ENCODE data around the gene SALL4.

SALL4 gene

GRCh38 chr20:51830538-51830937 lies 28.2 kb upstream of the SALL4 start:
- Histone ChIP-seq H3K27ac (ENCODE audit: low read depth, low read length) (no peak overlapping the region), H2AK5ac (ENCODE audit: low read length) (no peak overlapping the region), H3K4me3 (ENCODE audit: low read depth, low read length) (no peak overlapping the region), H3K36me3 (ENCODE audit: control insufficient read depth in 1 of 2, insufficient read depth in 2 of 2, low read length in 2 of 2) (no peaks in the 10 kb centered on the region), H3K4me2 (ENCODE audit: low read length) (no peak overlapping the region), H2BK5ac (ENCODE audit: low read depth, low read length, poor library complexity) (no peak overlapping the region), H3K4ac (ENCODE audit: low read depth, low read length) (no peak overlapping the region), H2AFZ (ENCODE audit: insufficient read depth, low read length, poor library complexity) (no peak overlapping the region), H3K18ac (ENCODE audit: low read length) (no peak overlapping the region), H3K23ac (ENCODE audit: low read length) (no peak overlapping the region), H2BK12ac (ENCODE audit: low read length) (no peak overlapping the region), H3K9me3 (ENCODE audit: insufficient read depth, low read depth, low read length) (no peaks in the 10 kb centered on the region), H3K79me2 (ENCODE audit: control insufficient read depth, insufficient read depth, low read length, poor library complexity) (no peaks in the 10 kb centered on the region), H3K14ac (ENCODE audit: low read length) (no peak overlapping the region), H4K91ac (ENCODE audit: low read depth, low read length) (no peak overlapping the region), H4K8ac (ENCODE audit: low read depth, low read length) (no peak overlapping the region), H3K4me1 (ENCODE audit: control insufficient read depth in 1 of 2, insufficient read depth in 2 of 2, low read length in 2 of 2) (no peaks in the 10 kb centered on the region), H4K12ac (ENCODE audit: low read depth, low read length) (no peak overlapping the region), H2BK120ac (ENCODE audit: insufficient read depth, low read length, poor library complexity) (no peak overlapping the region), H3K9ac (ENCODE audit: low read length) (no peak overlapping the region), H3K79me1 (ENCODE audit: low read length) (no peaks in the 10 kb centered on the region), H3K27me3 (ENCODE audit: insufficient read depth, low read length) (no peaks in the 10 kb centered on the region)
- no CpG with 5 or more reads among the region's 7 CpGs for WGBS (ENCODE audit: extremely low coverage, insufficient coverage, insufficient read length)
- DNase-seq, result no peak

- H3K4ac ChIP-seq (ENCODE audit: low read depth, low read length), result no peak overlapping the region
- H3K36me3 ChIP-seq (ENCODE audit: control insufficient read depth in 1 of 2, insufficient read depth in 2 of 2, low read length in 2 of 2), result no peaks in the 10 kb centered on the region
- H3K27ac ChIP-seq (ENCODE audit: low read depth, low read length), result no peak overlapping the region
- H2AK5ac ChIP-seq (ENCODE audit: low read length), result no peak overlapping the region
- no peak overlapping the region for H2BK12ac ChIP-seq (ENCODE audit: low read length)
- no peaks in the 10 kb centered on the region for H3K9me3 ChIP-seq (ENCODE audit: insufficient read depth, low read depth, low read length)
- no peak overlapping the region for H4K12ac ChIP-seq (ENCODE audit: low read depth, low read length)
- no peak overlapping the region for H4K8ac ChIP-seq (ENCODE audit: low read depth, low read length)
- no CpG with 5 or more reads among the region's 7 CpGs for WGBS (ENCODE audit: extremely low coverage, insufficient coverage, insufficient read length)
- no peak overlapping the region for H2AFZ ChIP-seq (ENCODE audit: insufficient read depth, low read length, poor library complexity)
- no peak overlapping the region for H3K4me2 ChIP-seq (ENCODE audit: low read length)
- H3K18ac ChIP-seq (ENCODE audit: low read length), result no peak overlapping the region
- no peaks in the 10 kb centered on the region for H3K4me1 ChIP-seq (ENCODE audit: control insufficient read depth in 1 of 2, insufficient read depth in 2 of 2, low read length in 2 of 2)
- H4K91ac ChIP-seq (ENCODE audit: low read depth, low read length), result no peak overlapping the region
- no peaks in the 10 kb centered on the region for H3K79me1 ChIP-seq (ENCODE audit: low read length)
- H2BK120ac ChIP-seq (ENCODE audit: insufficient read depth, low read length, poor library complexity), result no peak overlapping the region
- H3K79me2 ChIP-seq (ENCODE audit: control insufficient read depth, insufficient read depth, low read length, poor library complexity), result no peaks in the 10 kb centered on the region
- DNase-seq, result no peak
- H3K23ac ChIP-seq (ENCODE audit: low read length), result no peak overlapping the region
- H3K27me3 ChIP-seq (ENCODE audit: insufficient read depth, low read length), result no peaks in the 10 kb centered on the region
- H3K9ac ChIP-seq (ENCODE audit: low read length), result no peak overlapping the region
- H3K14ac ChIP-seq (ENCODE audit: low read length), result no peak overlapping the region
- no peak overlapping the region for H3K4me3 ChIP-seq (ENCODE audit: low read depth, low read length)
- no peak overlapping the region for H2BK5ac ChIP-seq (ENCODE audit: low read depth, low read length, poor library complexity)
Measured at GRCh38 chr20:51828762-51829161, 26.4 kb upstream of the SALL4 start.

DNA sequence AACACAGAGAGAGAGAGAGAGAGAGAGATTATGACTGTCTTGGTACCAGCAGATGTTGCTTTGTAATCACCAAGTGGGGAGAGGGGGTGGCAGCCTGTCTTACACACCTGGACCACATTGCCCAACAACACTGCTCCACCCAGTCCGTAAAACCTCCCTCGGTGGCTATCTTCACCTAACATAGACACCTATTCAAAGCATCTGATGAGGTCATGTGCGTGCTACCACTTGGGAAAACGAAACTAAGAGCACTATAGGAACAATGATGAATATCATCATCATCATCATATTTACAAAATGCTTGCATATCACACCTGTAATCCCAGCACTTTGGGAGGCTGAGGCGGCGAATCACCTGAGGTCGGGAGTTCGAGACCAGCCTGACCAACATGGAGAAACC lies 24.1 kb upstream of the SALL4 start:
- no peaks in the 10 kb centered on the region for H3K27me3 ChIP-seq (ENCODE audit: insufficient read depth, low read length)
- H3K9ac ChIP-seq (ENCODE audit: low read length), result no peak overlapping the region
- no peak overlapping the region for H2AFZ ChIP-seq (ENCODE audit: insufficient read depth, low read length, poor library complexity)
- no peak overlapping the region for H3K27ac ChIP-seq (ENCODE audit: low read depth, low read length)
- no peak overlapping the region for H2BK120ac ChIP-seq (ENCODE audit: insufficient read depth, low read length, poor library complexity)
- H3K18ac ChIP-seq (ENCODE audit: low read length), result no peak overlapping the region
- no peak overlapping the region for H3K14ac ChIP-seq (ENCODE audit: low read length)
- H3K4ac ChIP-seq (ENCODE audit: low read depth, low read length), result no peak overlapping the region
- no CpG with 5 or more reads among the region's 8 CpGs for WGBS (ENCODE audit: extremely low coverage, insufficient coverage, insufficient read length)
- no peak overlapping the region for H3K23ac ChIP-seq (ENCODE audit: low read length)
- no peaks in the 10 kb centered on the region for H3K4me1 ChIP-seq (ENCODE audit: control insufficient read depth in 1 of 2, insufficient read depth in 2 of 2, low read length in 2 of 2)
- H2BK12ac ChIP-seq (ENCODE audit: low read length), result no peak overlapping the region
- no peaks in the 10 kb centered on the region for H3K79me2 ChIP-seq (ENCODE audit: control insufficient read depth, insufficient read depth, low read length, poor library complexity)
- H3K4me2 ChIP-seq (ENCODE audit: low read length), result no peak overlapping the region
- no peak overlapping the region for H4K12ac ChIP-seq (ENCODE audit: low read depth, low read length)
- H3K4me3 ChIP-seq (ENCODE audit: low read depth, low read length), result no peak overlapping the region
- H3K79me1 ChIP-seq (ENCODE audit: low read length), result no peaks in the 10 kb centered on the region
- H4K91ac ChIP-seq (ENCODE audit: low read depth, low read length), result no peak overlapping the region
- H2BK5ac ChIP-seq (ENCODE audit: low read depth, low read length, poor library complexity), result no peak overlapping the region
- DNase-seq, result peak; percentile 49 to 54
- H4K8ac ChIP-seq (ENCODE audit: low read depth, low read length), result no peak overlapping the region
- no peaks in the 10 kb centered on the region for H3K9me3 ChIP-seq (ENCODE audit: insufficient read depth, low read depth, low read length)
- H2AK5ac ChIP-seq (ENCODE audit: low read length), result no peak overlapping the region
- H3K36me3 ChIP-seq (ENCODE audit: control insufficient read depth in 1 of 2, insufficient read depth in 2 of 2, low read length in 2 of 2), result no peaks in the 10 kb centered on the region

DNA sequence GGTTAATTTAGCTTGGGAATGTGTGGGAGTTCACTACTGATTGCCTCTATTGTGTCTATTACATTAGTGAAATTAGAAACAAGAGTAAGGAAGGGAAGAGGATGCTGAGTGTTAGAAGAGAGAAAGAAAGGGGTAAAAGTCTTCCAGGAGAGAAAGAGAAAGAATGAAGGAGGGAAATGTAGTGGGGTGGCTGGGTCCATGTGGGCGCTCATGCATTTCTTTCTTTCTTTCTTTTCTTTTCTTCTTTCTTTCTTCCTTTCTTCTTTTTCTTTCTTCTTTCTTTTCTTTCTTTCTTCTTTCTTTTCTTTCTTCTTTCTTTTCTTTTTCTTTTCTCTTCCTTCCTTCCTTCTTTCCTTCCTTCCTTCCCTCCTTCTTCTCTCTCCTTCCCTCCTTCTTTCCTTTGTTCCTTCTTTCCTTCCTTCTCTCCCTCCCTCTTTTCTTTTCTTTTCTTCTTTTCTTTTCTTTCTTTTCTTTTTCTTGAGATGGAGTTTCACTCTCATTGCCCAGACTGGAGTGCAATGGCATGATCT lies 16.2 kb upstream of the SALL4 start:
- Histone ChIP-seq H2AFZ (ENCODE audit: insufficient read depth, low read length, poor library complexity) (no peak overlapping the region), H3K9ac (ENCODE audit: low read length) (no peak overlapping the region), H2BK5ac (ENCODE audit: low read depth, low read length, poor library complexity) (no peak overlapping the region), H3K27ac (ENCODE audit: low read depth, low read length) (no peak overlapping the region), H3K14ac (ENCODE audit: low read length) (no peak overlapping the region), H4K12ac (ENCODE audit: low read depth, low read length) (no peak overlapping the region), H4K8ac (ENCODE audit: low read depth, low read length) (no peak overlapping the region), H2AK5ac (ENCODE audit: low read length) (no peak overlapping the region), H3K27me3 (ENCODE audit: insufficient read depth, low read length) (no peaks in the 10 kb centered on the region), H3K4me3 (ENCODE audit: low read depth, low read length) (no peak overlapping the region), H3K9me3 (ENCODE audit: insufficient read depth, low read depth, low read length) (no peaks in the 10 kb centered on the region), H2BK120ac (ENCODE audit: insufficient read depth, low read length, poor library complexity) (no peak overlapping the region), H2BK12ac (ENCODE audit: low read length) (no peak overlapping the region), H3K79me1 (ENCODE audit: low read length) (no peaks in the 10 kb centered on the region), H3K36me3 (ENCODE audit: control insufficient read depth in 1 of 2, insufficient read depth in 2 of 2, low read length in 2 of 2) (no peaks in the 10 kb centered on the region), H3K4me1 (ENCODE audit: control insufficient read depth in 1 of 2, insufficient read depth in 2 of 2, low read length in 2 of 2) (no peaks in the 10 kb centered on the region), H3K4ac (ENCODE audit: low read depth, low read length) (no peak overlapping the region), H4K91ac (ENCODE audit: low read depth, low read length) (no peak overlapping the region), H3K23ac (ENCODE audit: low read length) (no peak overlapping the region), H3K18ac (ENCODE audit: low read length) (no peak overlapping the region), H3K4me2 (ENCODE audit: low read length) (no peak overlapping the region), H3K79me2 (ENCODE audit: control insufficient read depth, insufficient read depth, low read length, poor library complexity) (no peaks in the 10 kb centered on the region)
- no peak for DNase-seq
- no CpG with 5 or more reads among the region's 1 CpG for WGBS (ENCODE audit: extremely low coverage, insufficient coverage, insufficient read length)

Data from trophoblast cell (in vitro differentiated cells and primary cell).